Purkinje cell (primary cell): ENCODE data around the gene FGL2. TPM values are rescaled to one million over a fixed set of nuclear protein-coding genes. Genes with fewer than 3 reads are reported as not detected.

Experiments
- polyA plus RNA-seq: library from polyadenylated mRNA; unstranded; fragments of >200 nt; fragmentation: Nextera tagmentation; gene quantifications from 2 replicates; pipeline ENCODE4 v1.2.1, GENCODE V29; 2014

The FGL2 gene, protein sequence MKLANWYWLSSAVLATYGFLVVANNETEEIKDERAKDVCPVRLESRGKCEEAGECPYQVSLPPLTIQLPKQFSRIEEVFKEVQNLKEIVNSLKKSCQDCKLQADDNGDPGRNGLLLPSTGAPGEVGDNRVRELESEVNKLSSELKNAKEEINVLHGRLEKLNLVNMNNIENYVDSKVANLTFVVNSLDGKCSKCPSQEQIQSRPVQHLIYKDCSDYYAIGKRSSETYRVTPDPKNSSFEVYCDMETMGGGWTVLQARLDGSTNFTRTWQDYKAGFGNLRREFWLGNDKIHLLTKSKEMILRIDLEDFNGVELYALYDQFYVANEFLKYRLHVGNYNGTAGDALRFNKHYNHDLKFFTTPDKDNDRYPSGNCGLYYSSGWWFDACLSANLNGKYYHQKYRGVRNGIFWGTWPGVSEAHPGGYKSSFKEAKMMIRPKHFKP
- polyA plus RNA-seq = 699 and 739 TPM in 2 replicates

GRCh38 chr7:77199013-77199966 lies at the start of gene FGL2:
Gene FGL2, minus strand, starts transcription at chr7:77199819. Its CDS starts 26 bp downstream, at chr7:77199793.

Other genes starting within 250 kb of the FGL2 start
- gene SPDYE17, start 167.5 kb downstream of the FGL2 start, polyA plus RNA-seq = not detected in 2 replicates
- not detected in 2 replicates for gene SPDYE18, start 137.3 kb downstream of the FGL2 start, polyA plus RNA-seq
- 17.4 and 18.9 TPM in 2 replicates for gene CCDC146, start 77.2 kb downstream of the FGL2 start, polyA plus RNA-seq
- gene GSAP, start 216.5 kb upstream of the FGL2 start, polyA plus RNA-seq = 18.9 and 26.4 TPM in 2 replicates